Fibroblast of villous mesenchyme (primary cell): Measurements from ENCODE around the gene HCFC1. TPM values are rescaled to one million over a fixed set of nuclear protein-coding genes. Genes with fewer than 3 reads are reported as not detected.
A peak's percentile ranks its signal among the peaks of the same experiment; 100 is the strongest.

Experiments
- DNase-seq: peaks from one replicate; pipeline ENCODE4 v3.0.0-alpha.2; 2010; ENCODE audit warnings: low read depth
- H3K4me3 ChIP-seq: 2 replicates; pipeline ENCODE4 v1.5.1; 2011; ENCODE audit warnings: low read depth, mild to moderate bottlenecking, low read length
- CTCF ChIP-seq: IDR thresholded peaks from 2 replicates; pipeline ENCODE4 v1.5.1; 2012; ENCODE audit warnings: low read depth, mild to moderate bottlenecking, low read length; ENCODE audit not compliant: insufficient read depth
- total RNA-seq: library from RNA; depleted of rRNA; stranded (reverse); fragments of >200 nt; gene quantifications from 2 replicates; pipeline ENCODE4 v1.2.3, GENCODE V29; 2012

Gene HCFC1
- total RNA-seq, 1 donor = 28.1 TPM

- H3K4me3 ChIP-seq = no peak overlapping the region
- no peak for TF ChIP-seq CTCF
- no peak for DNase-seq
Measured at GRCh38 chrX:153952373-153953026, 19.1 kb downstream of the HCFC1 start.

GRCh38 chrX:153951683-153952372 is 19.8 kb downstream of the HCFC1 start:
- TF ChIP-seq CTCF = no peak
- no peak overlapping the region for H3K4me3 ChIP-seq
- no peak for DNase-seq

- DNase-seq = no peak
- no peak for TF ChIP-seq CTCF
- H3K4me3 ChIP-seq = no peak overlapping the region
Measured at GRCh38 chrX:153950127-153950526, 21.5 kb downstream of the HCFC1 start.

GRCh38 chrX:153948847-153949805 is 22.5 kb downstream of the HCFC1 start:
- no peak for DNase-seq
- no peak overlapping the region for H3K4me3 ChIP-seq
- TF ChIP-seq CTCF = no peak

- no peak for TF ChIP-seq CTCF
- DNase-seq = no peak
- H3K4me3 ChIP-seq = no peak overlapping the region
Measured at GRCh38 chrX:153948002-153948466, 23.6 kb downstream of the HCFC1 start.

GRCh38 chrX:153947009-153947769 is 24.4 kb downstream of the HCFC1 start:
- DNase-seq = peak; percentile 76
- peak; percentile 88 for TF ChIP-seq CTCF
- H3K4me3 ChIP-seq = no peak overlapping the region
